ENCODE data around the gene MTMR3.

The MTMR3 gene

GRCh38 chr22:30000566-30000965, 117.6 kb downstream of the MTMR3 start:
- TF ChIP-seq CTCF (IDR thresholded peaks at IDR 0.05; ENCODE audit: unreplicated experiment in 3 of 3): no peak
- Mint-ChIP-seq H3K27me3 (ENCODE audit: low read depth) (no peaks in the 10 kb centered on the region), H3K4me3 (no peak overlapping the region), H3K4me1 (peaks cover 18% of the 10 kb centered on the region), H3K27ac (peak overlapping the region in 2 of 3 experiments; percentile 34 to 61), H3K36me3 (ENCODE audit: low read depth) (peaks cover 45% of the 10 kb centered on the region), H3K9me3 (no peaks in the 10 kb centered on the region)

- H3K36me3 Mint-ChIP-seq (ENCODE audit: low read depth): peaks cover 45% of the 10 kb centered on the region
- peaks cover 18% of the 10 kb centered on the region for H3K4me1 Mint-ChIP-seq
- no peaks in the 10 kb centered on the region for H3K27me3 Mint-ChIP-seq (ENCODE audit: low read depth)
- H3K27ac Mint-ChIP-seq: peak overlapping the region in 1 of 3 experiments; percentile 47
- TF ChIP-seq CTCF (IDR thresholded peaks at IDR 0.05; ENCODE audit: unreplicated experiment in 3 of 3): no peak
- no peaks in the 10 kb centered on the region for H3K9me3 Mint-ChIP-seq
- H3K4me3 Mint-ChIP-seq: no peak overlapping the region
Measured at GRCh38 chr22:30001459-30001858, 118.5 kb downstream of the MTMR3 start.

GRCh38 chr22:30002861-30003486, 120.0 kb downstream of the MTMR3 start:
- Mint-ChIP-seq H3K4me1 (peaks cover 18% of the 10 kb centered on the region), H3K27ac (no peak overlapping the region), H3K27me3 (ENCODE audit: low read depth) (no peaks in the 10 kb centered on the region), H3K4me3 (no peak overlapping the region), H3K9me3 (no peaks in the 10 kb centered on the region), H3K36me3 (ENCODE audit: low read depth) (peaks cover 54% of the 10 kb centered on the region)
- TF ChIP-seq CTCF (IDR thresholded peaks at IDR 0.05; ENCODE audit: unreplicated experiment in 3 of 3): no peak

GRCh38 chr22:30004101-30004500, 121.1 kb downstream of the MTMR3 start:
- Mint-ChIP-seq H3K27me3 (ENCODE audit: low read depth) (no peaks in the 10 kb centered on the region), H3K4me1 (peaks cover 10% of the 10 kb centered on the region), H3K36me3 (ENCODE audit: low read depth) (peaks cover 52% of the 10 kb centered on the region), H3K27ac (no peak overlapping the region), H3K4me3 (no peak overlapping the region), H3K9me3 (no peaks in the 10 kb centered on the region)
- TF ChIP-seq CTCF (IDR thresholded peaks at IDR 0.05; ENCODE audit: unreplicated experiment in 3 of 3): no peak

GRCh38 chr22:30004694-30005093, 121.7 kb downstream of the MTMR3 start:
- H3K4me3 Mint-ChIP-seq: no peak overlapping the region
- no peak for TF ChIP-seq CTCF (IDR thresholded peaks at IDR 0.05; ENCODE audit: unreplicated experiment in 3 of 3)
- peak overlapping the region in 1 of 3 experiments; percentile 32 for H3K27ac Mint-ChIP-seq

GRCh38 chr22:30005213-30005857, 122.4 kb downstream of the MTMR3 start:
- Mint-ChIP-seq H3K4me3 (no peak overlapping the region), H3K36me3 (ENCODE audit: low read depth) (peaks cover 54% of the 10 kb centered on the region), H3K4me1 (peaks cover 9% of the 10 kb centered on the region), H3K27me3 (ENCODE audit: low read depth) (no peaks in the 10 kb centered on the region), H3K9me3 (no peaks in the 10 kb centered on the region), H3K27ac (peak overlapping the region in 2 of 3 experiments; percentile 32 to 40)
- TF ChIP-seq CTCF (IDR thresholded peaks at IDR 0.05; ENCODE audit: unreplicated experiment in 3 of 3): peak; percentile 92 to 96 (median 95)

More at GRCh38 chr22:30004694-30005093, 121.7 kb downstream of the MTMR3 start:
- no peaks in the 10 kb centered on the region for H3K9me3 Mint-ChIP-seq
- no peaks in the 10 kb centered on the region for H3K27me3 Mint-ChIP-seq (ENCODE audit: low read depth)
- H3K36me3 Mint-ChIP-seq (ENCODE audit: low read depth): peaks cover 50% of the 10 kb centered on the region
- H3K4me1 Mint-ChIP-seq: peaks cover 10% of the 10 kb centered on the region
